K562 (cell line): ENCODE results near the gene N4BP2L1. TPM values are rescaled to one million over a fixed set of nuclear protein-coding genes. Genes with fewer than 3 reads are reported as not detected.

Experiments
- ATAC-seq: fragments of 200-7000 bp; cut with Tn5 transposase; 3 replicates; pipeline ENCODE4 v1.9.1; 2020; ENCODE audit warnings: moderate library complexity
- BruUV-seq: library from RNA; stranded (reverse); fragments of 400-500 nt; replicated peaks from 2 replicates; lab custom pipeline; 2021; lab: Mats Ljungman, UMichigan
- CTCF ChIA-PET: fragments of 300-600 bp; formaldehyde crosslinking; extraction: SDS; loops from one replicate; lab custom pipeline; 2021; ENCODE audit warnings: low intra/inter-chr PET ratio; lab: Yijun Ruan, JAX
- POLR2A ChIA-PET: fragments of 300-600, 350-650 bp; sonication (Branson Sonifier 250); formaldehyde crosslinking; extraction: SDS; loops from one replicate; lab custom pipeline; 2021; ENCODE audit warnings: antibody characterized with exemption, inconsistent platforms; lab: Yijun Ruan, JAX
- DNase-seq, 4 experiments: peaks; one replicate each; pipeline versions ENCODE4 v3.0.0 to v3.0.0-alpha.2; 2011 to 2018; ENCODE audit warnings: low spot score in 3 of 4, mixed read lengths in 3 of 4; ENCODE audit errors: extremely low read depth in 1 of 4
- FAIRE-seq: peaks from 2 replicates; lab custom pipeline; 2011; peaks lifted over from hg19 to GRCh38; lab: Jason Lieb, UNC
- H2AFZ ChIP-seq: 2 replicates; pipeline ENCODE4 v1.6.0; 2011; ENCODE audit warnings: low read depth, low read length, control low read depth, inconsistent platforms
- H3K27ac ChIP-seq: fragments of 200-600 bp; 3 replicates; pipeline ENCODE4 v1.8.0; 2011; ENCODE audit warnings: low read depth, mild to moderate bottlenecking, control low read depth, inconsistent platforms, low read length, moderate library complexity, mixed read lengths; ENCODE audit errors: extremely low read depth
- H3K27me3 ChIP-seq, 2 experiments: fragments of 300-600 bp in 1 of 2; 2 replicates in 1 of 2; 3 replicates in 1 of 2; pipeline versions ENCODE4 v1.6.0 to v1.8.0; 2011; ENCODE audit warnings: inconsistent platforms in 2 of 2, low read length in 2 of 2, mild to moderate bottlenecking in 1 of 2, mixed read lengths in 1 of 2, moderate library complexity in 1 of 2; ENCODE audit not compliant: control insufficient read depth in 2 of 2, insufficient read depth in 2 of 2
- H3K36me3 ChIP-seq: fragments of 300-600 bp; 3 replicates; pipeline ENCODE4 v1.8.0; 2011; ENCODE audit warnings: mild to moderate bottlenecking, low read length, inconsistent platforms; ENCODE audit not compliant: control insufficient read depth, insufficient read depth
- H3K4me1 ChIP-seq, 2 experiments: fragments of 200-600 bp in 1 of 2; replicated peaks in 1 of 2; 2 replicates in 1 of 2; 3 replicates in 1 of 2; pipeline versions ENCODE4 v1.5.1 to v1.8.0; 2011; ENCODE audit warnings: inconsistent platforms in 2 of 2, low read length in 2 of 2, mild to moderate bottlenecking in 1 of 2, mixed read lengths in 1 of 2, moderate library complexity in 1 of 2; ENCODE audit not compliant: control insufficient read depth in 2 of 2, insufficient read depth in 2 of 2
- H3K4me2 ChIP-seq: 2 replicates; pipeline ENCODE4 v1.6.1; 2011; ENCODE audit warnings: low read length, control low read depth, inconsistent platforms, mixed read lengths; ENCODE audit not compliant: insufficient read depth
- H3K4me3 ChIP-seq: fragments of 200-600 bp; sonication (generic), shearing (Covaris generic); 2 replicates; pipeline ENCODE4 v1.5.1; 2016; ENCODE audit warnings: control low read depth, inconsistent platforms
- H3K79me2 ChIP-seq: fragments of 200-600 bp; 3 replicates; pipeline ENCODE4 v1.8.0; 2011; ENCODE audit warnings: low read length, inconsistent platforms; ENCODE audit not compliant: control insufficient read depth, insufficient read depth
- H3K9ac ChIP-seq, 2 experiments: 2 replicates each; pipeline versions ENCODE4 v1.6.0 to v1.6.1; 2011; ENCODE audit warnings: low read depth in 2 of 2, low read length in 2 of 2, control low read depth in 1 of 2, inconsistent platforms in 1 of 2, mild to moderate bottlenecking in 1 of 2, mixed read lengths in 1 of 2; ENCODE audit not compliant: insufficient read depth in 1 of 2
- H3K9me1 ChIP-seq: one replicate; pipeline ENCODE4 v1.6.0; 2011; ENCODE audit warnings: inconsistent platforms, mild to moderate bottlenecking, low read length, moderate library complexity; ENCODE audit not compliant: control insufficient read depth, insufficient read depth
- H3K9me3 ChIP-seq: replicated peaks from 2 replicates; pipeline ENCODE4 v1.5.1; 2011; ENCODE audit warnings: low read depth, low read length, inconsistent platforms; ENCODE audit not compliant: control insufficient read depth, insufficient read depth
- H4K20me1 ChIP-seq: replicated peaks from 2 replicates; pipeline ENCODE4 v1.6.1; 2011; ENCODE audit warnings: low read length, inconsistent platforms, mixed read lengths; ENCODE audit not compliant: control insufficient read depth, insufficient read depth
- ARHGAP35 ChIP-seq: fragments of 450-650 bp; IDR thresholded peaks from 2 replicates; pipeline ENCODE4 v1.6.1; 2018; ENCODE audit not compliant: partially characterized antibody
- KLF13 ChIP-seq: fragments of 450-650 bp; IDR thresholded peaks from 2 replicates; pipeline ENCODE4 v1.6.1; 2016; ENCODE audit warnings: missing genetic modification characterization, low read depth, mild to moderate bottlenecking, missing compliant biosample characterization, moderate library complexity, borderline replicate concordance
- MECOM ChIP-seq: fragments of 250-450 bp; sonication (Bioruptor Pico); IDR thresholded peaks from 2 replicates; pipeline ENCODE4 v1.8.0; 2022; ENCODE audit warnings: inconsistent platforms
- NR2F6 ChIP-seq: fragments of 450-650 bp; formaldehyde crosslinking; IDR thresholded peaks from 2 replicates; pipeline ENCODE4 v1.4.0; 2020; ENCODE audit warnings: mild to moderate bottlenecking
- SPI1 ChIP-seq: IDR thresholded peaks from 2 replicates; pipeline ENCODE4 v1.6.1; 2011; ENCODE audit warnings: low read depth, low read length, control low read depth, borderline replicate concordance
- TCF7 ChIP-seq: sonication (generic); IDR thresholded peaks from 2 replicates; pipeline ENCODE4 v1.6.1; 2016; ENCODE audit warnings: antibody characterized with exemption, borderline replicate concordance
- TFE3 ChIP-seq: fragments of 450-650 bp; formaldehyde crosslinking; IDR thresholded peaks from 2 replicates; pipeline ENCODE4 v1.4.0; 2020; ENCODE audit warnings: mild to moderate bottlenecking, mixed read lengths
- ZBTB8A ChIP-seq: fragments of 450-650 bp; IDR thresholded peaks from 2 replicates; pipeline ENCODE4 v1.6.1; 2018; ENCODE audit warnings: mild to moderate bottlenecking, moderate library complexity; ENCODE audit not compliant: partially characterized antibody
- ZNF740 ChIP-seq, 3 experiments: fragments of 200-800 bp in 1 of 3; sonication (Bioruptor generic) in 1 of 3; sonication (generic) in 1 of 3; formaldehyde crosslinking in 1 of 3; IDR thresholded peaks; 2 replicates each; pipeline versions ENCODE4 v1.6.1 to v1.8.0; 2016 to 2022; ENCODE audit warnings: mild to moderate bottlenecking in 2 of 3, missing compliant biosample characterization in 2 of 3, missing genetic modification characterization in 2 of 3, missing genetic modification reagents in 1 of 3
- ZNF76 ChIP-seq: fragments of 250-450 bp; sonication (Bioruptor Pico); IDR thresholded peaks from 2 replicates; pipeline ENCODE4 v1.4.0; 2020; ENCODE audit warnings: mild to moderate bottlenecking, moderate library complexity, borderline replicate concordance
- WGBS: fragments of 100-300 bp; shearing (Covaris generic); methylation state at CpG from one replicate; pipeline ENCODE4 v1.1.6; 2016; ENCODE audit warnings: low coverage, mixed read lengths; ENCODE audit not compliant: insufficient coverage; ENCODE audit errors: missing lambda C conversion rate; 5-methylcytosine and 5-hydroxymethylcytosine counted together
- in situ Hi-C: fragments of 300-500 bp; cut with MboI; formaldehyde crosslinking; loops from 4 replicates; pipeline ENCODE4 v1.15.0; 2018; ENCODE audit warnings: inconsistent platforms, mixed read lengths
- intact Hi-C: fragments of 100-400 bp; cut with micrococcal nuclease; formaldehyde crosslinking; loops from 2 replicates; pipeline ENCODE4 v1.14.2; 2022
- polyA plus RNA-seq, 8 experiments: library from polyadenylated mRNA; depleted of rRNA in 4 of 8; stranded (reverse) in 5 of 8; unstranded in 3 of 8; fragments of >200 nt; fragmentation: Nextera tagmentation in 2 of 8; fragmentation: Illumina TruSeq in 1 of 8; extraction: Ambion mirVana in 2 of 8; extraction: Trizol in 1 of 8; gene quantifications; 2 replicates each; pipeline versions ENCODE4 v1.2.1 to v1.2.3, GENCODE V29; 2011 to 2014; ENCODE audit warnings: inconsistent platforms in 1 of 8, missing spikeins in 1 of 8
- total RNA-seq, 7 experiments: library from RNA; depleted of rRNA in 6 of 7; stranded (reverse); fragments of >200 nt in 6 of 7; fragmentation: Illumina TruSeq in 2 of 7; extraction: Trizol in 2 of 7; gene quantifications; 2 replicates each; pipeline versions ENCODE4 v1.2.1 to v1.2.3, GENCODE V29; 2011 to 2021; ENCODE audit warnings: low replicate concordance in 1 of 7
- TF ChIP-seq, protein P1 (sequence below): sonication (generic); formaldehyde crosslinking; IDR thresholded peaks from 2 replicates; pipeline ENCODE4 v1.8.0; 2022; ENCODE audit warnings: missing genetic modification reagents, mild to moderate bottlenecking, borderline replicate concordance

Gene N4BP2L1
- total and polyA plus RNA-seq, 9 of the 15 experiments (the other 6 are each of a cell fraction or from before 2014, with no cell fraction given), result 0.06 to 0.33 (median 0.15) TPM; not detected in 1

DNA sequence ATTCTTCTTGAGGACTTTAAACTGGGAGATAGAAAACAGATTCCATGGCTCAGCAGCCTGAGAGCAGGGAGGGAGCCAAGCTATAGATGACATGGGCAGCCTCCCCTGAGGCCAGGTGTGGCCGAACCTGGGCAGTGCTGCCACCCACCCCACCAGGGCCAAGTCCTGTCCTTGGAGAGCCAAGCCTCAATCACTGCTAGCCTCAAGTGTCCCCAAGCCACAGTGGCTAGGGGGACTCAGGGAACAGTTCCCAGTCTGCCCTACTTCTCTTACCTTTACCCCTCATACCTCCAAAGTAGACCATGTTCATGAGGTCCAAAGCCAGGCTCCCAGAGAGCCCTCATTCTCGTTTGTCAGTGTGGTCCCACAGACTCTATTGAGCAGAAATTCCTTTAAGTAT, 8.1 kb downstream of the N4BP2L1 start:
- 50% methylated on average over 2 of the region's 2 CpGs for WGBS
- BruUV-seq, result no TSS peak
- H4K20me1 ChIP-seq, result no peaks in the 10 kb centered on the region
- no peak for TF ChIP-seq KLF13
- no peak for TF ChIP-seq ZBTB8A
- TF ChIP-seq ZNF740 (CRISPR knock-in tag; IDR thresholded peaks at IDR 0.05), result no peak
- TF ChIP-seq ZNF740 (tag; IDR thresholded peaks at IDR 0.05), result no peak
- no peak for TF ChIP-seq SPI1
- no peak for TF ChIP-seq ZNF76 (CRISPR knock-in tag)
- TF ChIP-seq TCF7, result no peak
- TF ChIP-seq, protein P1, sequence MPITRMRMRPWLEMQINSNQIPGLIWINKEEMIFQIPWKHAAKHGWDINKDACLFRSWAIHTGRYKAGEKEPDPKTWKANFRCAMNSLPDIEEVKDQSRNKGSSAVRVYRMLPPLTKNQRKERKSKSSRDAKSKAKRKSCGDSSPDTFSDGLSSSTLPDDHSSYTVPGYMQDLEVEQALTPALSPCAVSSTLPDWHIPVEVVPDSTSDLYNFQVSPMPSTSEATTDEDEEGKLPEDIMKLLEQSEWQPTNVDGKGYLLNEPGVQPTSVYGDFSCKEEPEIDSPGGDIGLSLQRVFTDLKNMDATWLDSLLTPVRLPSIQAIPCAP (CRISPR knock-in tag), result no peak
- no peak for TF ChIP-seq TFE3
- TF ChIP-seq MECOM (CRISPR knock-in tag), result no peak
- no peak for TF ChIP-seq NR2F6 (CRISPR knock-in tag)
- no peak for TF ChIP-seq ARHGAP35
- peaks cover 0 to 6% of the 10 kb centered on the region in 2 experiments; a peak in 3 of 5 replicates for H3K4me1 ChIP-seq
- no peaks in the 10 kb centered on the region for H3K9me1 ChIP-seq
- in situ Hi-C loops (no loop called here), intact Hi-C loops (no loop called here)
- no peak for FAIRE-seq
- no peaks in the 10 kb centered on the region for H3K9me3 ChIP-seq
- no peaks in the 10 kb centered on the region for H3K36me3 ChIP-seq
- no peak overlapping the region for H3K4me3 ChIP-seq
- POLR2A ChIA-PET, result no interaction called here
- H2AFZ ChIP-seq, result no peak overlapping the region
- H3K27ac ChIP-seq, result no peak overlapping the region
- H3K9ac ChIP-seq, result no peak overlapping the region
- no peak overlapping the region for H3K4me2 ChIP-seq
- no peak for ATAC-seq
- H3K27me3 ChIP-seq, result no peaks in the 10 kb centered on the region
- DNase-seq, result no peak
- H3K79me2 ChIP-seq, result no peaks in the 10 kb centered on the region
- CTCF ChIA-PET, result no interaction called here
